Activated gamma-delta T cell (primary cell): Measurements from ENCODE around the gene TMEM141.
"Not testable (repeated sequence)": the region's sequence is repeated elsewhere in the genome, so short reads cannot be mapped to it uniquely, and the experiment has no call there.

Experiments
- DNase-seq: peaks from one replicate; lab custom pipeline; 2025; lab: John Stamatoyannopoulos, UW

TMEM141 gene

DNA sequence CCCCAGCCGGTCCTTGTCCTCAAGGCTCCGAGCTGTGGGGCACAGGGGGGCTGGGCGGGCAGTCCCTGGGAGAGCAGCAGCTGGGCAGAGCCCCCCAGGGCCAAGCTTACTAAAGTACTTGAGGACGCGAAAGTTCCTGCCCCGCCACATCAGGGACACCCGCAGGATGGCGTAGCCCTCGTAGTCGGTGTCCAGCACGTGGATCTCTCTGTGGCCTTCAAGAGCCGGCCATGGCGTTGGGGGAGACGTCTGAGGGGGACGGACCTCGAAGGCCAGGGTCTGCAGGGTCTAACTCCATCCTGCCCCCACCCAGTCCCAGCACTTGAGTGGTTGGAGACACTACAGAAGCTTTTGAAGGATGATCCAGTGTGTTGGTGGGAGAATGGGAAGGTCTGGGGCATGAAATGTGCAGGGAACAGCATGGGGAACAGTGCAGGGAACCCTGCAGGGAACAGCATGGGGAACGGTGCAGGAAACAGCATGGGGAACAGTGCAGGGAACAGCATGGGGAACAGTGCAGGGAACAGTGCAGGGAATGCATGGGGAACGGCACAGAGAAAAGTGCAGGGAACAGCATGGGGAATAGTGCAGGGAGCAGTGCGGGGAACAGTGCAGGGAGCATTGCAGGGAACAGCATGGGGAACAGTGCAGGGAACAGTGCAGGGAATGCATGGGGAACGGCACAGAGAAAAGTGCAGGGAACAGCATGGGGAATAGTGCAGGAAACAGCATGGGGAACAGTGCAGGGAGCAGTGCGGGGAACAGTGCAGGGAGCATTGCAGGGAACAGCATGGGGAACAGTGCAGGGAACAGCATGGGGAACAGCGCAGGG is 35.6 kb upstream of the TMEM141 start:
- not testable (repeated sequence) for DNase-seq

GRCh38 chr9:136756134-136756438 is 35.1 kb upstream of the TMEM141 start:
- no peak for DNase-seq

- DNase-seq = no peak
Observed at GRCh38 chr9:136756836-136757235, 34.3 kb upstream of the TMEM141 start.

GRCh38 chr9:136757328-136757727 is 33.8 kb upstream of the TMEM141 start:
- no peak for DNase-seq

DNA sequence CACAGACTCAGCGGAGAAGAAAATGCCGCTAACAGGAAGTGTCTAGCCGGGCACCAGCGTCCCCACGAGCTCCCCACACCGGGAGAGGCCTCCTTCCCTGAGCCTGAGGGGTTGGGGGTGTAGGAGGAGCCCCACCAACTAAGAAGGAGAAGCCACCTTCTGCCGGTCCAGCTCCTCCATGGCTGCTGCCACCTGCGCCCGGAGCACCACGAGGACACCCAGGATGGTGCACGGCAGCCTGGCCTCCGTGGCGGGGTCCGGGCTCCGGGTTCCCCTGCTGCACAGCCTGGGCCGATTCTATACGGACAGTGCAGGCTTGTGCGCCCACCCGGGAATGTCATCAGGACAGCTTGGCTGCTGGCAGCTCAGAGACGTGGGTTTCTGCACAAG is 33.4 kb upstream of the TMEM141 start:
- DNase-seq = no peak

DNA sequence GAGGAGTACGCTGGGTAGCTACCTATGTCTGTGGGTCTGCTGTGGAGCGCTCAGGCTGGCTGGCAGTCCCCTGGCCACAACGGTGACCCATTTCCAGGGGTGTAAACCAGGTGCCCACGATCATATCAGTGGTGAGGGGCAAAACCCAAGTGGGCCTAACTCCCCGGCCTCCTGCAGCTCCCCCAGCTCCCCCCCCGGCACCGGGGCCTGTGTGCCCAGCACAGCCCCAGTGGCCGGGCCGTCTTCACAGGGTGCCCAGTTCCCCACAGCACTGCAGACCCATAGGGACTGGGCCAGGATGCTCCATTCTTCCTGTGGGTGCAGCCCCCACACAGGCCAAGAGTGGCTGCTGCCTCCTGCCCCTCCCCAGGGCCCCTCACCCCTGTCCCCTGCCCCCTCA is 32.1 kb upstream of the TMEM141 start:
- no peak for DNase-seq

DNA sequence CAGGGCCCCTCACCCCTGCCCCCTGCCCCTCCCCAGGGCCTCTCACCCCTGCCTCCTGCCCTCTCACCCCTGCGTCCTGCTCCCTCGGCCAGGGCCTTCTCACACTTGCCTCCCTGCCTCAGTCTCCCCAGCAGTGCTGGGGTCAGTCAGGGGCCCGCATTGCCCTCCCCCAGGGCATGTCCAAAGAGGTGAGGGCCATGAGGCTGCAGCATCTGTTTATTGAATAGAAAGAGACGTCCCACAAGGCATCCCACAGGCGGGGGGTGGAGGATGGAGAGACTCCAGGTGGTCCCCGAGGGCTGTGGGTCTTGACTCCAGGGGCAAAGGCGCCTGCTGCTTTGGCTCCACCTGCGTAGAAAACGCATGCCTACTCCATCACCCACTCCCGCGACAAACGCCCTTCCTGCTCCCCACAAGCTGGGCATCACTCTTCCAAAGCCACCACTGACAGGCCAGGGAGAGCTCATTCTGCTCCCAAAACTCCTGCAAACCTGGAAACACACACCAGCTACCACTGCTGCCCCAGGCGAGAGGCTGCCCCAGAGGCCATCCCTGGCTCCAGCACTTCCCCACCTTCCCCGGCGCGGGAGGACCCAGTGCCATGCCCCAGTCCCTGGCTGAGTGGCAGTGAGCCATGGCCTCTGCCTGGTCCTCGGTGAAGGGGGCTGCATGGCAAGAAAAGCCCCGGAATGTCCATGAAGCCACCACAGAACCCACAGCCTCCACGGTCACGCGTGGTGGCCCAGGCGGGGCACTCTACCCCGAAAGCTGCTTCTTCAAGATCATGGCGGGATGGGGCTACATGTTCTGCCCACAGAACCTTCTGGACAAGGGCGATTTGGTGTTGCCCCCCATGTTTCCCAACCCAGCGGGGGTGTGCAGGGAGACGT is 31.5 kb upstream of the TMEM141 start:
- DNase-seq = no peak

- DNase-seq = no peak
Observed at GRCh38 chr9:136760424-136760823, 30.7 kb upstream of the TMEM141 start.

DNA sequence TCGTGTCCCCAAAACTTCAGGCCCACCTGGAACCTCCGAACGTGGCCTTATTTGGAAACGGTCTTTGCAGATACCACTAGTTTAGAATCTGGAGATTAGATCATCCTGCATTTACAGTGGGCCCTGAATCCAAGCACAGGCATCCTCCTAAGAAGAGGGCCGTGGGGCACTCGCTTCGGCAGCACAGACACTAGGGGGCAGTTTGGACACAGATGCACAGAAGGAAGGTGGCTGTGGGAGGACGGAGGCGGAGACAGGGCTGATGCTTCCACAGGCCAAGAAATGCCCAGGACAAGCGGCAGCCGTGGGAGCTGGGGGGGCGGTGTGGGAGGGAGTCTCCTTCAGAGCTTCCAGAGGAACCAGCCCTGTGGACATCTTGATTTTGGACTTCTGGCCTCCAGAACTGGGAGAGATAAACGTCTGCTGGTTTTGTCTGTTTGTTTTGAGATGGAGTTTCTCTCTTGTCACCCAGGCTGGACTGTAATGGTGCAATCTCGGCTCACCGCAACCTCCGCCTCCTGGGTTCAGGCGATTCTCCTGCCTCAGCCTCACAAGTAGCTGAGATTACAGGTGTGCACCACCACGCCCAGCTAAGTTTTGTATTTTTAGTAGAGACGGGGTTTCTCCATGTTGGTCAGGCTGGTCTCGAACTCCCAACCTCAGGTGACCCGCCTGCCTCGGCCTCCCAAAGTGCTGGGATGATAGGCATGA is 30.2 kb upstream of the TMEM141 start:
- not testable (repeated sequence) for DNase-seq

- DNase-seq = no peak
Observed at GRCh38 chr9:136761545-136761981, 29.6 kb upstream of the TMEM141 start.

- DNase-seq = no peak
Observed at GRCh38 chr9:136762221-136762691, 28.9 kb upstream of the TMEM141 start.

GRCh38 chr9:136762915-136763648 is 28.1 kb upstream of the TMEM141 start:
- DNase-seq = no peak

DNA sequence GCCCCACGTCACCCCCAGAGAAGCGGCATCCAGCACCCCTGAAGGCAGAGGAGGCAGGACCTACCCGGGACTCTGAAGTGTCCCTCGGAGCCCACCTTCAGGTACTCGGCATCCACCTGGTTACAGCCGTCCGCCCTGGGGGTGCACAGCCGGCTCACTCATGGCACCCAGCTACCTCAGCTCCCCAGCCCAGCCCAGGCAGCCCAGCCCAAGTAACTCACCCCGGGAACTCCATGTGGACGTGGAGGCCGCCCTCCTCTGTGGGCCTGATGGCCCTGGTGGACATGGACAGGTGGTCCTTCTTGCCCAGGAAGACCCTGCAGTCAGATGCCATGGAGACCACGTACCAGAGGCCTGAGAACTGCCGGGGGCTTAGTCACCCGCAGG is 27.5 kb upstream of the TMEM141 start:
- no peak for DNase-seq

- no peak for DNase-seq
Observed at GRCh38 chr9:136764301-136764891, 26.7 kb upstream of the TMEM141 start, which contains the start of gene LCN15. LCN15 (minus strand) TSS chr9:136764518; CDS start chr9:136764488, 30 bp downstream.

- no peak for DNase-seq
Observed at GRCh38 chr9:136765041-136765440, 26.1 kb upstream of the TMEM141 start.

DNA sequence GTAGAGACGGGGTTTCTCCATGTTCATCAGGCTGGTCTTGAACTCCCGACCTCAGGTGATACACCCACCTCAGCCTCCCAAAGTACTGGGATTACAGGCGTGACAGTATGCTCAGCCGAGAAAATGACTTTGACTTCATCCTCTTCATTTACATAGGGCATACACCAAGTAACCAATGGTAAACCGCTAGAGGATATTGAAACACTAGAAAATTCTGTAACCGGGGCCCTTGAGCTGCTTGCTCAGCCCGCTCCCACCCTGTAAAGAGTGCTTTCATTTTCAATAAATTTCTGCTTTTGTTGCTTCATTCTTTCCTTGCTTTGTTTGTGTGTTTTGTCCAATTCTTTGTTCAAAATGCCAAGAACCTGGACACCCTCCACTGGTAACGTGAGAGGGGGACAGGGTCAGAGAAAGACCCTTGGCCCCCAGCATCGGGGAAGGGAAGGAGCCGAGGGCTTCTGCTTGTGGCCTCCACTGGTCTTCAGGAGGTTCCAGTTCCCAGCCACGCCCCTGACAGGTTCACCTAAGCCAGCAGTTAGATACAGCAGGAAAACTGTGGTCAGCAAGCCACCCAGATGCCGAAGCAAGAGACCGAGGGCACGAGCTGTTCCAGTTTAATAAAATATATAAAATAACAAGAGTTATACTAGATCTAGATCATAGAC is 25.3 kb upstream of the TMEM141 start:
- DNase-seq = not testable (repeated sequence)

DNA sequence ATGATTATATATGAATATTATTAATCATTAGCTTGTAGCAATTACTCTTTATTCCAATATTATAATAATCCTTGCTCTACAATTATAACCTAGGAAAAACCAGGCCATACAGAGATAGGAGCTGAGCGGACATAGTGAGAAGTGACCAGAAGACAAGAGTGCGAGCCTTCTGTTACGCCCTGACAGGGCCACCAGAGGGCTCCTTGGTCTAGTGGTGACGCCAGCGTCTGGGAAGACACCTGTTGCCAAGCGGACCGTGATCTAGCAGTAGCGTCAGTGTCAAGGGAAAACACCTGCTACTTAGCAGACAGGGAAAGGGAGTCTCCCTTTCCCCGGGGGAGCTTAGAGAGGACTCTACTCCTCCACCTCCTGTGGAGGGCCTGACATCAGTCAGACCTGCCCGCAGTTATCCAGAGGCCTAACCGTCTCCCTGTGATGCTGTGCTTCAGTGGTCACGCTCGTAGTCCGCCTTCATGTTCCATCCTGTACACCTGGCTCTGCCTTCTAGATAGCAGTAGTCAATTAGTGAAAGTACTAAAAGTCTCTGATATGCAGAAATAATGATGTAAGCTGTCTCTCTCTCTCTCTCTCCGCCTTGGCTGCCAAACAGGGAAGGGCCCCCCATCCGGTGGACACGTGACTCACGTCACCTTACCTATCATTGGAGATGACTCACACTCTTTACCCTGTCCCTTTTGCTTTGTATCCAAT is 24.6 kb upstream of the TMEM141 start:
- DNase-seq = not testable (repeated sequence)

DNA sequence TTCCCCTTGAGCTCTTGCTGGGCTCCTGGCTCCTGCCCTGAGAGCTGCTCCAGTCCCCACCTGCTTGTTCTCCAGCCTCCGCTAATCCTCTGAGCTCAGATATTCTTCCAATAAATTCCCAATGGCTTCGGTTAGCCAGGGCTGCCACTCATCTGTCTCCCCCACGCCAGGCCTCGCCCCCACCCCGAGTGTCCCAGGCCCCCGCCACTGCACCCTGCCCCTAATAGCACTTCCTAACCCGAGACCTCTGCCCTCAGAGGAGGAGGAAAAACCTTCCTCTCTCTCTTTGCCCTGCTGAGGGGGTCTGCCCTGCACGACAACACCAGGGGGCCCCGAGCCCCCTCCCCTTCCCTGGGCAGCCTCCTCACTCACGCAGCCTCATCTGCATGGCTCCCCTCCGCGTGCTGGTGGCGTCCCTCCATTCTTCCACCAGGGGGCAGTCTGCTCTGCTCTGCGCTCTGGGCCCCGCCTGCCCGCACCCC is 21.4 kb upstream of the TMEM141 start:
- no peak for DNase-seq

- DNase-seq = no peak
Observed at GRCh38 chr9:136771907-136772415, 19.2 kb upstream of the TMEM141 start.
